Cardiac septum (tissue), 1 donor: ENCODE results near the gene ERBIN. TPM values are rescaled to one million over a fixed set of nuclear protein-coding genes. Genes with fewer than 3 reads are reported as not detected.
A peak's percentile ranks its signal among the peaks of the same experiment; 100 is the strongest.
"Not testable (repeated sequence)": the region's sequence is repeated elsewhere in the genome, so short reads cannot be mapped to it uniquely, and the experiment has no call there.

Experiments
- DNase-seq: peaks from one replicate; pipeline ENCODE4 v3.0.0-alpha.2; 2020; ENCODE audit warnings: low spot score
- intact Hi-C: fragments of 100-400 bp; cut with DNase I; formaldehyde crosslinking; loops from one replicate; pipeline ENCODE4 v1.14.0; 2022
- total RNA-seq: library from RNA; stranded (reverse); fragmentation: NEBNext Ultra II Directional; extraction: Animal tissue kit (Norgen Biotek cat#: 25700); gene quantifications from one replicate; pipeline ENCODE4 v1.2.1, GENCODE V29; 2021
- donor health status: DM: no; HTN: no; CAD: no.

ERBIN gene
- total RNA-seq, 1 donor from 2014 or later = 55.8 TPM

DNA sequence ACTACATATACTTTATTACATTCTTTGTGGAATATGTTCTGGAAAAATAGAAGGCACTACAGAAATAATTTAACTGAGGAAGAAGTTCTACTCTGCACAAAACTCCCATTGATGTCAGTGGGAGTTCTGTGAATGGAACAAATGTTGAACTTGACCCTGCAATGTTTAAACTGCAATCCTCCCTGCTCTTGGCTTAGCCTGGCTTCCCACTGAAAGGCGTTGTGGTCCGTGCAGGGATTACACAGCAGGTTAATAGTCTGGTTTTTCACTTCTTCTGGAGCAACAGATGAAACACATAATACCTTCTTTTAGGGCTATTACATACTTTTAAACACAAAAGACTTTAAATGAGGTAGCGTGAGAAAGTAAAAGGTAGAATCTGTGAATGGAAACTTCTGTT lies 12.9 kb upstream of the ERBIN start:
- no peak for DNase-seq
- intact Hi-C loops = no loop called here

DNA sequence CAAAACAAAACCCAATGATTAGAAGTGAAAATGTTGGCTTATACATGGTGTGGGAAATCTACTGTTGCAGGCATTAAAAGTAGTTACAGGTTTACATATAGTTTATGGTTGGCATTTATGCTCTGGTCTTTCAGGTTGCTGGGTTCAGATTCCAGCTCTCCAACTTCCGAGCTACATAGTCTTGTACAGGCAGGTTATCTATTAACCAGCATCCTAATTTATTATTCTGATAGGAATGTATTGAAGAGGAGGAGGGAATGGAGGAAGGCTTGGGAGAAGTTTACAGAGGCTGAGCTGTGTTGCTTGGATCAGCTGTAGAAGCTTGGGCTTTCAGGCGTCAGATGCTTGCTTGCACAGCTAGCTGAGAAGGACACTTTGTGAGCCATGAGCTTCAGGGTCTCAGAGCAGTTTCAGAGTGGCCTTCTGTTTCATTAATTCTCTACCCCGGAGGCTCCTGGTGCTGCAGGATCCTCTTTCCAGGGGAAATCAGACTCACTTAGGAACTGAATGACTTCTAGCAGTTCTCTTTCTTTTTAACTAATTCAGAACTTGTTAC lies 11.7 kb upstream of the ERBIN start:
- no peak for DNase-seq
- intact Hi-C loops = no loop called here

DNA sequence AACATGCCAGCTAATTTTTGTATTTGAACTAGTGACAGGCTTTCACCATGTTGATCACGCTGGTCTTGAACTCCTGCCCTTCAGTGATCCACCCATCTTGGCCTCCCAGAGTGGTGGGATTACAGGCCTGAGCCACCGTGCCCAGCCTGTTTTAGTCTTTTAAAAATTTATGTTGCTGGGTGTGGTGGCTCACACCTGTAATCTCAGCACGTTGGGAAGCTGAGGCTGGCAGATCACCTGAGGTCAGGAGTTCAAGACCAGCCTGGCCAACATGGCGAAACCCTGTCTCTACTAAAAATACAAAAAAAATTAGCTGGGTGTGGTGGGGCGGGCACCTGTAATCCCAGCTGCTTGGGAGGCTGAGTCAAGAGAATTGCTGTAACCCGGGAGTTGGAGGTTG lies 10.7 kb upstream of the ERBIN start:
- DNase-seq, intact Hi-C loops: not testable (repeated sequence)

DNA sequence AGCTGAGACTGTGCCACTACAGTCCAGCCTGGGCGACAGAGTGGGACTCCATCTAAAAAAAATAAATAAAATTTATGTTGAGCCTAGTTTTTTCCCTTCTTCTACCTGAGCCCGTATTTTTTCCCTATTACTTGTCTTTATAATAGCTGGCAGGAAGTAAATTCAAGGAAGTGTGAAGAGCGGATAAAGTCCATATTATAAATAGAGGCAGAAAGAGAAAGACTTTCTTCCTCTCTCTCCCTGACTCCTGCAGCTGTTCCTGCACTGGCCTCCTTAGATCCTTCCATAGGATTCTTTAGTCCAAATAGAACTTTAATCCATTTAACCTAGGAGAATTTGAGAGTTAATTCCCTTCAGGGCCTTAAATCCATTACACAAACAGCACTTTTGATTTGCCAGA lies 10.3 kb upstream of the ERBIN start:
- intact Hi-C loops = no loop called here

DNA sequence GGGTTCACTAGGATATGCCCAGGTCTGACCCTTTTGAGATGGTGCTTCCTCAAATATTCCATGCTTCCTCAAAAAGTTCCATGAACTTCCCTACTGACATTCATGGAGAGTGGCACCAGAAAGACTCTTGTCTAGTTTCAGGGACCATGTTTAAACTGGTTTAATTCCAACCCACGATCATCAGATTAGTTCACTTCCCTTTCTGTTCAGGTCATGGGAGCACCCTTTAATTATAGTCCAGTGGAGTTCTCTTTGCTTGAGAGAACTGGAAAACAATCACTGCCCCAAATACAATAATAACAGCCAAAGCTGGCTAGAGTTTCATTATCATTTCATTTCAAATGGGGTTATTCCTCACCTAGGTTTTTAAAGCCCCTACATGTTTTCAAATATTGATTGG lies 9.7 kb upstream of the ERBIN start:
- intact Hi-C loops = no loop called here
- DNase-seq = no peak

More for the DNA sequence above, 10.3 kb upstream of the ERBIN start:
- DNase-seq = no peak

DNA sequence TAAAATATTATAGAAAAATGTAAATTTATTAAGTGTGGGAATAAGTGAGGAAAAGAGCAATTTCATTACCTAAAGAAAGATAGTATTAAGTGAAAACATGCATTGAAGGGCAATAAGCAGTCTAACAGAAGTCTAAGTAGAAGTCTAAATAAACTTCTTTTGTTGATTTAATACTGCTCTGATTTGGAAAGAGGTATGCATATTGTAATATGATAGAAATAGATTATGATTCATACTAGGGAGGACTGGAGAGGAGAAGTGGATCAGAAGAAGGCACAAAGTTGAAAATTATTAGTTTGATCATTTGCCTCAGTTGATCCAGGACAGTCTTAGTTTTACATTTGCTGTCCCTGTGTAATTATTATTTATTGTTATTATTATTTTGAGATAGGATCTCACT lies 6.6 kb upstream of the ERBIN start:
- intact Hi-C loops = no loop called here
- DNase-seq = no peak

DNA sequence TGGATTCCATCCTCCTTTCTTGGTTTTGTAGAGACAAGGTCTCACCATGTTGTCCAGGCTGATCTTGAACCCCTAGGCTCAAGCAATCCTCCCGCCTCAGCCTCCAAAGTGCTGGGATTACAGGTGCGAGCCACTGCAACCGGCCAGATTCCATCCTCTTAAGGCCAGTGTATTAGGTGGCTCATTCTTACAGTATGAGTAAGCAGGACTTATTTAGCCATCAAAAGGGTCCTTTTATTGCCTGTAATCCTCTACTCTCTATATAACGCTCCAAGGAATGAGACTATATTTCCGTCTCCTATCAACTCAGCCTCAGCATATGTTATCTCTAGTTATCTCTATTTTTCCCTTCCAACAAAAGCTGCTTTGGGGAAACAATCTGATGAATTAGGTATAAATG lies 3.0 kb upstream of the ERBIN start:
- DNase-seq = no peak
- intact Hi-C loops = no loop called here

DNA sequence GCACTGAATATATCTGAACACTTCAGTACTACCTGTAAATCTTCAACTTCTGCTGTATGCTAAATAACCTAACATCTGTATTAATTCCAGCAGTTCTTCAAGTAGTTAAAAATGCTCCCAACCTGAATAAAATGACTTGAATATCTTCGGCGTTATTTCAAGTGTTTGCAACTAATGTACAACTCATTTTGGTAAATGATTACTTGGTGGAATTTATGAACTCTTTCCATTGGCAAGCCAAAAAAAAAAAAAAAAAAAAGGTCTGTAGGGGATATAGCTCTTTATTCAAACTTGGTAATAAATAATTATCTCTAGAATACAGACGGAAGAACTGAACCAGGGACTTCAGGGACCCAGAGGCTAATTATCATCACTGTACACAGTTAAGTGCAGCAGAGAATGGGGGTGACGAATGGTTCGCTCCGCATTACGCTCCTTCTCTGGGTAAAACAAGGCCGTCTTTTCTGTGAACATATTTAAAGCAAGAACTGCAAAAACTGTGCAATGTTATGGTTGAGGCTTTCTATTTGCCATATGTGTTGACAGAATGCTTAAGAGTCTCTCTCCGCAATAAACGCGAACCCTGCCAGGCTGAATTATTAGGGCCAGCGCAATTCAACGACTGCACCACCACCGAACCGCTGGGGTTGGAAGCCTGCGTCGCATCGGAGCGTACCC lies 1.9 kb upstream of the ERBIN start:
- DNase-seq = no peak
- intact Hi-C loops = no loop called here

DNA sequence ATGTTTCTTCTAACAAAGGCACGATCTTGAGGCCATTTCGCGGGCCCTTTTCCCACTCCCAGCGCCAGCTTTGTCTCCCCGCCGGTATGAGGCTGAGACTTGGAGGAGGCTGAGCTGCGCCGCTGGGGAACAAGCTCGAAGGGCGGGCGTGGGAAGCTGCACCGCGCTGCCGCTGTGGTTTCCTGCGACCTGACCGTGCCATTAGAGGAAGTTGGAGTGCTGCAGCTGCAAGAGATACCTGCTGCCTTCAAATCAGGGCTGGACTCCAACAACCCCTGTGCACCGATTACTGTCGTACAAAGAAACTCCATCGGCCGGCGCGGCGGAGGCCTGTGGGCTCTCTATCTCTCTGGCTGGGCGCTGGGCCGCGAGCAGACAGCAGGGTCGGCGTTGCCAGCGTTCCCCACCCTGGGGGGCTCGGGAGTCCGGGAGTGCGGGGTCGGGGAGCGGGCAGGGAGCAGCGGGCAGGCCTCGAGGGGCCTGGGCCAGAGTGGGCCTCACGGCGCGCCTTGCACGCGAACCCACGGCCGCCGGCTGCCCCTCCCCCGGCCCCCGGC lies 1.3 kb upstream of the ERBIN start:
- intact Hi-C loops = no loop called here
- peak; percentile 93 for DNase-seq

DNA sequence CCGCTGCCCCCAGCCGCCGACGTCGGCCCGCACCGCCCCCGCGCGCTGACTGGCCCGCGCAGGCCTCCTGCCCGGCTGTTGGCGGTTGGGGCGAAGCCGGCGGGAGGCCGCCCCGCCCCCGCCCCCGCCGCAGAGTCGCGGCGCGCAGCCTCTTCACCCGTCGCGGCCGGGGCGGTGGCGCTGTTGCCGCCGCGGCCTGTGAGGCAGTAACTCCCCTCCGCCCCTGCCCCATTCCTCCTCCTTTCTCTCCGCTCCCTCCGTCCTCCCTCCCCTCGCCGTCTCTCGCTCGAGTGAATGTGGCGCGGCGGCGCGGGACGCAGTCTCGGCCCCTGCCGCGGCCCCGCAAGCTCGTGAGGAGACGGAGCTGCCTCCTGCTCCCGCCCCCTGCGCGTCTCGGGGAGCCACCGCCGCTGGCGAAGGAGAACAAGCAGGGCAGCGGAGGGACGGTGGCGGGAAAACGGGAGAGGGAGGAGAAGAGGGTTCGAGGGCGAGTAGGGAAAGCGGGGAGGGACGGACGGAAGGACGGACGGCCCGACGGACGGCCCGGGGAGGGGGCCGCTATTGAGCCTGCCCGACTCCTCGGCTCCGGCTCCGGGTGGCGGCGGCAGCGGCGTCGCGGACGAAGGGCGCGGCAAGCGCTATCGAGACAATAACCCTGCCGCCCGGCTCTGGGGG lies 637 bp upstream of the ERBIN start:
- intact Hi-C loops = loop anchor here (1.0 to 2.0 kb wide), 2 partner anchors 203 to 219 kb away; partner anchors contain the start of genes NLN, SGTB and SREK1

DNA sequence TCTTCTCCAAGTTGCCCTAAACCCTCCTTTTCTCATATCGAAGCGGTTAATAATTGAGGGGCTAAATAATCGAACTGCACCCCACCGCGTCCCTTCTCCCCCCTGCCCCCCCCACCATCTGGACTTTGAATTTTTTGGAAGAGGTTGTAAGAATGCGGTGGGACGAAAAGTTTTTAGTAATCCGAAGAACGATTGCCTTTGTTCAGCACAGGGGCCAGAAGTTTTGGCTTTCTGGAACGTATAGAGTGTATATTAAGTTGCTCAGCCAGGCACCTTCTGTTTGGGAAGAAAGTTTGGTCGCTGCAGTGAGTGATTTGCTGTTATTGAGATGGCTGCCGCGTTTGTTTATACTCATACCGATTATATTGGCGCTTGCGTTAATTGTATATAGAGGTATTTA lies 518 bp downstream of the ERBIN start:
- no peak for DNase-seq
- intact Hi-C loops = loop anchor here (1.0 to 2.0 kb wide), 2 partner anchors 204 to 217 kb away; partner anchors contain the start of genes NLN, SGTB and SREK1

More for the DNA sequence above, 637 bp upstream of the ERBIN start:
- peak; percentile 90 for DNase-seq

DNA sequence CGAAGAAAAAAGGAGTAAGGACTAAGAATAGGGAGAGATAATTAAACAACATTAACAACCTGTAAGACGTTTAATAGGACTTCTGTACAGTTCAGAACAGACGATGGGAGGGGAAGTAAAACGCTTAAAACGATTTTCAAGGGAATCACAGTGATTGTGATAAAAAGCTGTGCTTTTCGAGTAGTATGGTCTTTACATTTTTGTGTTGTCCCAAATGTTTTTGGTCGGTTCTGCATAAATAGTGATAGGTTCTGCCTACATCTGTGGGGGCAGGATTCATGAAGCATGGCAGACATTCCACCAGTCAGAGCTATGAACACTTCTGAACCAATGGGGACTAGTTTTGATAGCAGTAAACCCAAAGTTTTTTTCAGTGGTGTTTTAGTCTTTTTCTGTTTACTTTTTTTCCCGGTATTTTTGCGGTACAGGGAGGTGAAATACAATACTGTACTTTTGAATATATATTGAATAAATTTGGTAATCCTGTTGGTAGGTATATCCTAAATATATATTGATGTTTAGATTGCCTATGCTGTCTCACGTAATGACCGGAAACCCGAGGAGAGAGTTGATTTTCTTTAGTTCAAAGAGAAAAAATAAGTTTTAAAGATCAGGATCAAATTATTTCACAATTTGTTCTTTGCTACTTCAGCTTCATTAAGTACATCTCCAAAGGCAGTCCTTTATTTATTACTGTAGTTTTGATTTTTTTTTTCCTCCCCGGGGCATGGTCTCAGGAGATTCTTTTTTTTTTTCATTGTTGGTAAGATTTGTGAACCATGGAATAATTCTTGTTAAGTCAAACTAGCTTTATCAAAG lies 1.3 kb downstream of the ERBIN start:
- no peak for DNase-seq
- intact Hi-C loops = loop anchor here (2.0 kb wide), 1 partner anchor 205 kb away; the partner anchor contains the start of genes NLN and SGTB

DNA sequence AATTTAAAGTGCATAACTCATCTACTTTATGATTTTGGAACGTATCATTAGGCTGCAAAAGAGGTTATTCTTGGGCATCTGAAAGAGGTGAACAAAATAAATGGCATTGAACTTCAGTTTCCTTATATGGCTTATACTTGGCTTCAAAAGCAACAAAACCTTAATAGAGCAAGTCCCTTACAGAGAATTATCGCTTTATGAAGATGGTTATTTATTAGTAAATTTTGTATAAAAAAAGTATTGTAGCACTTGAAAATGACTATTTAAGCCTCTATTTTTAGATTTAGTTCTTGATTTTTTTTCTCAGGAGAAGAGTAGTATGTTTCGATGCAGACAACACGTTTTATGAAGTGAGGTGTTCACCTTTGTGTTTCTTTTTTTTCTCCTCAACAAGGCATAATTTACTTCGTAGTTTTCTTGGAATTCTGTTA lies 2.0 kb downstream of the ERBIN start:
- DNase-seq = no peak
- intact Hi-C loops = no loop called here

DNA sequence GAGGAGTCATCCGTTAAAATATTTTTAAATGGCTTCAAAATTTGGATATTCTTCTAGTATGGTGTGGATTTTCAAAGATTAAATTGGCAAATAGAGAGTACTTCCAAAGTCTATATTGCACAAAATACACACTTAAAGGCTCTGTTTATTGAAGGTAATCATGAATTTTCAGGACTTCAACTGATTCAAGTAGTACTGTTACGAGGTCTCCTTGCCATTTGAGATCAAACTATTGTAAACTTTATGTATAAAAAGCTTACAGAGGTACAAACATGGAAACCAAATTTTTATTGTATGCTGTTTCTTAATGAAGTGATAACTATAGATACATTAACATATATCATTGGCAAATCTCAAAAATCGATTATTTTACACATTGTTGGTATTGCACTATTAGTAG lies 2.5 kb downstream of the ERBIN start:
- DNase-seq = no peak
- intact Hi-C loops = no loop called here

DNA sequence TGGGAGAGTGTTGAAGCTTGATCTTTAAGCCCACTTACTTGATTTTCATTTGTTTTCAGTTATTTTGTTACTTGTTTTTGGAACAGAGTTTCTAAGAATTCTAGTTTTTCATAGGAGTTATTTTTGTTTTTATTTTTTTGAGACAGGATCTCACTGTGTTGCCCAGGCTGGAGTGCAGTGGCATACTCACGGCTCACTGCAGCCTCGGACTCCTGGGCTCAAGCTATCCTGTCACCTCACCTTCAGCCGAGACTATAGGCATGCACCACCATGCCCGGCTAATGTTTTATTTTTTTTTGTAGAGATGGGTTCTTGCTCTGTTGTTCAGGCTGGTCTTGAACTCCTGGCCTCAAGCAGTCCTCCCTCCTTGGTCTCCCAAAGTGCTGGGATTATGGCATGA lies 6.3 kb downstream of the ERBIN start:
- DNase-seq = no peak
- intact Hi-C loops = no loop called here

DNA sequence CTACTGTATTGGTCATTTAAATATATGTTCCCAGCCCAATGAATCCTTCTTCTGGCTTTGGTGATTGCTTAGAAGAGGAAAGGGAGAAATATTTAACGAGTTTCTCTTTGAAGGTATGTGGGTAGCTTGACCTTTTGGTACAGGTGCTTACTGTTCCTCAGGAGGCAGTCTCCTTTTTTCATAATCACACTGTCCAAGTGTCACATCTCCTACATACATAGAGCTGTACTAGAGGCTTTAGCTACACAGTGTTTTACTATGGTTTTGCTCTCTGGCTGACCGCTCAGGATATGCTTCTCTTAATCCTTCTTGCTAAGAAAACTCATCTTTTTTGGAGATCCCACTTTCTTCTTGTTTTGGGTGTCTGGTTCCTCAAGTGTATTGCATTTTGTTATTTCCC lies 6.9 kb downstream of the ERBIN start:
- intact Hi-C loops = no loop called here
- no peak for DNase-seq

DNA sequence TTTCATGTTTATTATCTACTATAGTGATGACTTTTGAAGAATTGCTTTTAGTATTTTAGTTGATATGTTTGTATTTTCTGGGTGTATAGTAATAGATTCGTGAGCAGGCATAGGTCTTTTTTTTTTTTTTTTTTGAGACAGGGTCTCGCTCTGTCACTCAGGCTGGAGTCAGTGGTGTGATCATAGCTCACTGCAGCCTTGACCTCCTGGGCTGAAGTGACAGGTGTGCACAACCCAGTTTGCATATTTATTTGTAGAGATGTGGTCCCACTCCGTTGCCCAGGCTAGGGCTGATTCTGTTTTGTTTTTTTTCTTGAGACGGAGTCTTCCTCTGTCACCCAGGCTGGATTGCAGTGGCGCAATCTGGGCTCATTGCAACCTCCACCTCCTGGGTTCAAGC lies 11.9 kb downstream of the ERBIN start:
- no peak for DNase-seq
- intact Hi-C loops = no loop called here

DNA sequence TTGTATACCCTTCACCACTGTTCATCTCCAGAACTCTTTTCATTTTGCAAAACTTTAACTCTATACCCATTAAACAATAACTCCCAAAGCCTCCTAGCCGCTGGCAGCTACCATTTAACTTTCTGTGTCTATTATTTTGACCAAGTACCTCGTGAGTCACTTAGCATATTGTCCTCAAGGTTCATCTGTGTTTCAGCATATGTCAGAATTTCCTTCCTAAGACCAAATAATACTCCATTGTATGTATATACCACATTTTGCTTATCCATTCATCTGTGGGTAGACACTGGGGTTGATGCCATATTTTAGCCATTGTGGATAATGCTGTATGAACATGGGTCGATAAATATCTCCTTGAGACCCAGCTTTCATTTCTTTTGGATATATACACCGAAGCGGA lies 17.4 kb downstream of the ERBIN start:
- intact Hi-C loops = no loop called here

DNA sequence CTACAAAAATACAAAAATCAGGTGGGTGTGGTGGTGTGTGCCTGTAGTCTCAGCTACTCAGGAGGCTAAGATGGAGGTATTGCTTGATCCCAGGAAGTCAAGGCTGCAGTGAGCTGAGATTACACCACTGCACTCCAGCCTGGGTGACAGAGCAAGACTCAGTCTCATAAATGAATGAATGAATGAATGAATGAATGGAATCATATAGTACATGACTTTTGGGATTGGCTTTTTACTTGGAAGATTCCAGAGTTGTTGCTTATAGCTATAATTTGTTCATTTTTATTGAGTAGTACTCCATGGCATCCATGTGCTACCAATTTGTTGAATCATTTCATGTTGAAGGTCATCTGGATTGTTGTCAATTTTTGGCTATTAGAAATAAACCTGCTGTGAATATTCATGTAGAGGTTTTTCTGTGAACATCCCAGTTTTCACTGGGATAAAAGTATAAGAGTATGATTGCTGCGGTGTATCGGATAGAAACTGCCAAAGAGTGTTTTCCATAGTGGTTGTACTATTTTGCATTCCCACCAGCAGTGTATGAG lies 19.9 kb downstream of the ERBIN start:
- DNase-seq = no peak
- intact Hi-C loops = no loop called here

More for the DNA sequence above, 17.4 kb downstream of the ERBIN start:
- DNase-seq = no peak
